K562 (cell line): ENCODE data around the gene AP3B1. TPM values are rescaled to one million over a fixed set of nuclear protein-coding genes. Genes with fewer than 3 reads are reported as not detected.

Experiments used
- ATAC-seq: fragments of 200-7000 bp; cut with Tn5 transposase; 3 replicates; pipeline ENCODE4 v1.9.1; 2020; ENCODE audit warnings: moderate library complexity
- BruUV-seq: library from RNA; stranded (reverse); fragments of 400-500 nt; replicated peaks from 2 replicates; lab custom pipeline; 2021; lab: Mats Ljungman, UMichigan
- CTCF ChIA-PET: fragments of 300-600 bp; formaldehyde crosslinking; extraction: SDS; loops from one replicate; lab custom pipeline; 2021; ENCODE audit warnings: low intra/inter-chr PET ratio; lab: Yijun Ruan, JAX
- POLR2A ChIA-PET: fragments of 300-600, 350-650 bp; sonication (Branson Sonifier 250); formaldehyde crosslinking; extraction: SDS; loops from one replicate; lab custom pipeline; 2021; ENCODE audit warnings: antibody characterized with exemption, inconsistent platforms; lab: Yijun Ruan, JAX
- DNase-seq, 4 experiments: peaks; one replicate each; pipeline versions ENCODE4 v3.0.0 to v3.0.0-alpha.2; 2011 to 2018; ENCODE audit warnings: low spot score in 3 of 4, mixed read lengths in 3 of 4; ENCODE audit errors: extremely low read depth in 1 of 4
- FAIRE-seq: peaks from 2 replicates; lab custom pipeline; 2011; peaks lifted over from hg19 to GRCh38; lab: Jason Lieb, UNC
- H2AFZ ChIP-seq: 2 replicates; pipeline ENCODE4 v1.6.0; 2011; ENCODE audit warnings: low read depth, low read length, control low read depth, inconsistent platforms
- H3K27ac ChIP-seq: fragments of 200-600 bp; 3 replicates; pipeline ENCODE4 v1.8.0; 2011; ENCODE audit warnings: low read depth, mild to moderate bottlenecking, control low read depth, inconsistent platforms, low read length, moderate library complexity, mixed read lengths; ENCODE audit errors: extremely low read depth
- H3K27me3 ChIP-seq, 2 experiments: fragments of 300-600 bp in 1 of 2; 2 replicates in 1 of 2; 3 replicates in 1 of 2; pipeline versions ENCODE4 v1.6.0 to v1.8.0; 2011; ENCODE audit warnings: inconsistent platforms in 2 of 2, low read length in 2 of 2, mild to moderate bottlenecking in 1 of 2, mixed read lengths in 1 of 2, moderate library complexity in 1 of 2; ENCODE audit not compliant: control insufficient read depth in 2 of 2, insufficient read depth in 2 of 2
- H3K36me3 ChIP-seq: fragments of 300-600 bp; 3 replicates; pipeline ENCODE4 v1.8.0; 2011; ENCODE audit warnings: mild to moderate bottlenecking, low read length, inconsistent platforms; ENCODE audit not compliant: control insufficient read depth, insufficient read depth
- H3K4me1 ChIP-seq, 2 experiments: fragments of 200-600 bp in 1 of 2; replicated peaks in 1 of 2; 2 replicates in 1 of 2; 3 replicates in 1 of 2; pipeline versions ENCODE4 v1.5.1 to v1.8.0; 2011; ENCODE audit warnings: inconsistent platforms in 2 of 2, low read length in 2 of 2, mild to moderate bottlenecking in 1 of 2, mixed read lengths in 1 of 2, moderate library complexity in 1 of 2; ENCODE audit not compliant: control insufficient read depth in 2 of 2, insufficient read depth in 2 of 2
- H3K4me2 ChIP-seq: 2 replicates; pipeline ENCODE4 v1.6.1; 2011; ENCODE audit warnings: low read length, control low read depth, inconsistent platforms, mixed read lengths; ENCODE audit not compliant: insufficient read depth
- H3K4me3 ChIP-seq: fragments of 200-600 bp; sonication (generic), shearing (Covaris generic); 2 replicates; pipeline ENCODE4 v1.5.1; 2016; ENCODE audit warnings: control low read depth, inconsistent platforms
- H3K79me2 ChIP-seq: fragments of 200-600 bp; 3 replicates; pipeline ENCODE4 v1.8.0; 2011; ENCODE audit warnings: low read length, inconsistent platforms; ENCODE audit not compliant: control insufficient read depth, insufficient read depth
- H3K9ac ChIP-seq, 2 experiments: 2 replicates each; pipeline versions ENCODE4 v1.6.0 to v1.6.1; 2011; ENCODE audit warnings: low read depth in 2 of 2, low read length in 2 of 2, control low read depth in 1 of 2, inconsistent platforms in 1 of 2, mild to moderate bottlenecking in 1 of 2, mixed read lengths in 1 of 2; ENCODE audit not compliant: insufficient read depth in 1 of 2
- H3K9me1 ChIP-seq: one replicate; pipeline ENCODE4 v1.6.0; 2011; ENCODE audit warnings: inconsistent platforms, mild to moderate bottlenecking, low read length, moderate library complexity; ENCODE audit not compliant: control insufficient read depth, insufficient read depth
- H3K9me3 ChIP-seq: replicated peaks from 2 replicates; pipeline ENCODE4 v1.5.1; 2011; ENCODE audit warnings: low read depth, low read length, inconsistent platforms; ENCODE audit not compliant: control insufficient read depth, insufficient read depth
- H4K20me1 ChIP-seq: replicated peaks from 2 replicates; pipeline ENCODE4 v1.6.1; 2011; ENCODE audit warnings: low read length, inconsistent platforms, mixed read lengths; ENCODE audit not compliant: control insufficient read depth, insufficient read depth
- CBX8 ChIP-seq: fragments of 200-600 bp; sonication (generic); IDR thresholded peaks from 2 replicates; pipeline ENCODE4 v1.6.1; 2012; ENCODE audit warnings: borderline replicate concordance, mixed run types, low read depth, mild to moderate bottlenecking, moderate library complexity, mixed read lengths, low read length, control low read depth, inconsistent platforms; ENCODE audit not compliant: poor library complexity, severe bottlenecking; ENCODE audit errors: extremely low read depth
- HIVEP1 ChIP-seq: fragments of 250-450 bp; sonication (Bioruptor Pico); IDR thresholded peaks from 2 replicates; pipeline ENCODE4 v1.4.0; 2020; ENCODE audit warnings: mild to moderate bottlenecking
- PRMT5 ChIP-seq: sonication (generic); formaldehyde crosslinking; IDR thresholded peaks from 2 replicates; pipeline ENCODE4 v1.5.0; 2020; ENCODE audit warnings: missing genetic modification reagents
- ZFX ChIP-seq: sonication (generic); formaldehyde crosslinking; IDR thresholded peaks from 2 replicates; pipeline ENCODE4 v1.8.0; 2022; ENCODE audit warnings: mild to moderate bottlenecking, missing genetic modification reagents, moderate library complexity
- ZKSCAN3 ChIP-seq: fragments of 250-450 bp; sonication (Bioruptor Pico); IDR thresholded peaks from 2 replicates; pipeline ENCODE4 v1.4.0; 2020
- ZNF668 ChIP-seq: fragments of 250-450 bp; sonication (Bioruptor Pico); IDR thresholded peaks from 2 replicates; pipeline ENCODE4 v1.8.0; 2022; ENCODE audit warnings: mild to moderate bottlenecking, inconsistent platforms
- WGBS: fragments of 100-300 bp; shearing (Covaris generic); methylation state at CpG from one replicate; pipeline ENCODE4 v1.1.6; 2016; ENCODE audit warnings: low coverage, mixed read lengths; ENCODE audit not compliant: insufficient coverage; ENCODE audit errors: missing lambda C conversion rate; 5-methylcytosine and 5-hydroxymethylcytosine counted together
- in situ Hi-C: fragments of 300-500 bp; cut with MboI; formaldehyde crosslinking; loops from 4 replicates; pipeline ENCODE4 v1.15.0; 2018; ENCODE audit warnings: inconsistent platforms, mixed read lengths
- intact Hi-C: fragments of 100-400 bp; cut with micrococcal nuclease; formaldehyde crosslinking; loops from 2 replicates; pipeline ENCODE4 v1.14.2; 2022
- polyA plus RNA-seq, 8 experiments: library from polyadenylated mRNA; depleted of rRNA in 4 of 8; stranded (reverse) in 5 of 8; unstranded in 3 of 8; fragments of >200 nt; fragmentation: Nextera tagmentation in 2 of 8; fragmentation: Illumina TruSeq in 1 of 8; extraction: Ambion mirVana in 2 of 8; extraction: Trizol in 1 of 8; gene quantifications; 2 replicates each; pipeline versions ENCODE4 v1.2.1 to v1.2.3, GENCODE V29; 2011 to 2014; ENCODE audit warnings: inconsistent platforms in 1 of 8, missing spikeins in 1 of 8
- total RNA-seq, 7 experiments: library from RNA; depleted of rRNA in 6 of 7; stranded (reverse); fragments of >200 nt in 6 of 7; fragmentation: Illumina TruSeq in 2 of 7; extraction: Trizol in 2 of 7; gene quantifications; 2 replicates each; pipeline versions ENCODE4 v1.2.1 to v1.2.3, GENCODE V29; 2011 to 2021; ENCODE audit warnings: low replicate concordance in 1 of 7

AP3B1 gene
- total and polyA plus RNA-seq, 9 of the 15 experiments (the other 6 are each of a cell fraction or from before 2014, with no cell fraction given) = 21.1 to 61.8 (median 42.2) TPM

GRCh38 chr5:78113689-78114264 lies 180.7 kb downstream of the AP3B1 start:
- Histone ChIP-seq H3K36me3 (peaks cover 28% of the 10 kb centered on the region; the same call in 1 of the 3 replicates), H3K4me1 (no peaks in the 10 kb centered on the region), H3K4me2 (no peak overlapping the region), H3K9me1 (no peaks in the 10 kb centered on the region), H3K4me3 (no peak overlapping the region), H3K27ac (no peak overlapping the region), H3K27me3 (no peaks in the 10 kb centered on the region), H3K9me3 (no peaks in the 10 kb centered on the region), H2AFZ (no peak overlapping the region), H4K20me1 (no peaks in the 10 kb centered on the region), H3K9ac (no peak overlapping the region; a peak in 1 of 4 replicates), H3K79me2 (no peaks in the 10 kb centered on the region)
- in situ Hi-C loops (no loop called here), intact Hi-C loops (no loop called here)
- ATAC-seq (no peak), DNase-seq (no peak), FAIRE-seq (no peak)
- WGBS = 84% methylated on average over 5 of the region's 5 CpGs
- ChIA-PET CTCF (no interaction called here), POLR2A (no interaction called here)
- no TSS peak for BruUV-seq
- TF ChIP-seq ZNF668 (CRISPR knock-in tag) = no peak
- TF ChIP-seq ZKSCAN3 (CRISPR knock-in tag) = no peak
- no peak for TF ChIP-seq PRMT5

GRCh38 chr5:78112931-78113330 lies 181.6 kb downstream of the AP3B1 start:
- DNase-seq = no peak
- in situ Hi-C loops = no loop called here
- Histone ChIP-seq H3K9me3 (no peaks in the 10 kb centered on the region), H3K9me1 (no peaks in the 10 kb centered on the region), H3K27me3 (no peaks in the 10 kb centered on the region), H3K4me3 (no peak overlapping the region), H3K79me2 (no peaks in the 10 kb centered on the region), H3K9ac (no peak overlapping the region), H4K20me1 (no peaks in the 10 kb centered on the region), H2AFZ (no peak overlapping the region), H3K27ac (no peak overlapping the region), H3K36me3 (peaks cover 28% of the 10 kb centered on the region; the same call in 1 of the 3 replicates), H3K4me2 (no peak overlapping the region), H3K4me1 (no peaks in the 10 kb centered on the region)
- no peak for ATAC-seq
- ChIA-PET POLR2A (no interaction called here), CTCF (no interaction called here)
- no peak for FAIRE-seq
- no TSS peak for BruUV-seq
- 92% methylated on average over 10 of the region's 10 CpGs for WGBS
- intact Hi-C loops = no loop called here
- no peak for TF ChIP-seq HIVEP1 (CRISPR knock-in tag)
- no peak for TF ChIP-seq ZFX (CRISPR knock-in tag)
- TF ChIP-seq CBX8 = no peak
